NCI-H524 (cell line): ENCODE results near the gene ITGB6.

ENCODE experiments used
- DNase-seq, 2 experiments: peaks; one replicate each; lab custom pipeline; 2025; lab: John Stamatoyannopoulos, UW

ITGB6 gene

GRCh38 chr2:160199683-160200389 is at the start of gene ITGB6:
Gene ITGB6 (minus strand): TSS chr2:160200272. CDS start chr2:160200063, 209 bp downstream.
- DNase-seq, result no peak

GRCh38 chr2:160247296-160248035 is 47.4 kb upstream of the ITGB6 start:
- DNase-seq, result peak; percentile 11 to 67

- no peak for DNase-seq
Observed at GRCh38 chr2:160246356-160246755, 46.3 kb upstream of the ITGB6 start.

- no peak for DNase-seq
Observed at GRCh38 chr2:160245614-160246155, 45.6 kb upstream of the ITGB6 start.

- peak in 1 of 2 experiments; percentile 15 for DNase-seq
Observed at GRCh38 chr2:160242893-160243564, 43.0 kb upstream of the ITGB6 start.

- no peak for DNase-seq
Observed at GRCh38 chr2:160241251-160242137, 41.4 kb upstream of the ITGB6 start.

- DNase-seq, result no peak
Observed at GRCh38 chr2:160239436-160239835, 39.4 kb upstream of the ITGB6 start.

GRCh38 chr2:160238392-160238791 is 38.3 kb upstream of the ITGB6 start:
- no peak for DNase-seq

GRCh38 chr2:160232905-160233475 is 32.9 kb upstream of the ITGB6 start:
- DNase-seq, result no peak

- no peak for DNase-seq
Observed at GRCh38 chr2:160229591-160229990, 29.5 kb upstream of the ITGB6 start.

- no peak for DNase-seq
Observed at GRCh38 chr2:160228141-160228917, 28.3 kb upstream of the ITGB6 start.

GRCh38 chr2:160227293-160227915 is 27.3 kb upstream of the ITGB6 start:
- DNase-seq, result no peak

- no peak for DNase-seq
Observed at GRCh38 chr2:160226367-160226766, 26.3 kb upstream of the ITGB6 start.

GRCh38 chr2:160225722-160226121 is 25.6 kb upstream of the ITGB6 start:
- DNase-seq, result no peak

GRCh38 chr2:160224507-160224906 is 24.4 kb upstream of the ITGB6 start:
- no peak for DNase-seq

GRCh38 chr2:160224060-160224459 is 24.0 kb upstream of the ITGB6 start:
- DNase-seq, result no peak

GRCh38 chr2:160223560-160223959 is 23.5 kb upstream of the ITGB6 start:
- DNase-seq, result no peak

- DNase-seq, result no peak
Observed at GRCh38 chr2:160222546-160223283, 22.6 kb upstream of the ITGB6 start.
